ENCODE data around the gene BCOR.

Gene BCOR

DNA sequence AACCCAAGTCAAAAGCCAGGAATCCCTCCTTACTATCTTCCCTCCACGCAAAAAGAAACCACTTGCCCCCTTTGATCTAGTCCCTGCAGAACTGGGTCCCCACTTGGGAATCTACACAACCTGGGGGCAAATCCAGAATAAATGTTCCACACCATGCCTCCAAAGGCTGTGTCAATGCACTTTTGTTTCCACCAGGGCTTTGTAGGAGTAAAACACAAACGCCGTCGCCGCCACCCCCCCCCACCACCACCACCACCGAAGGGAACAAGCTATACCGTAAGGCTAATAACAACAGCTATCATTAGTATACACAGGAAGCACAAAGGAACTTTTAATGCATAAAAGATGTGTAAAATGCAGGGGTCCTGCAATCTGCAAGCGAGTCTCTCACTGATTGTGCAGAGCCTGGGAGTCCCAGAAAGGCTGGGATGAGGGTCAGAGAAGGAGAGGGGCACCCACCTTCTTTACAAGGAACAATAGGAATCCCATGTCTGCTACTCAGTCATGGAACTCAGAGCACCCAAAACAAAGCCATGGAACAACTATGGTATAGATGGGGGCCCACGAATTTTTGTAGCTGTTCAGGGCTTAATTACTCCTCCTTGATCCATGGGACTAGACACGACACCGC, 13.2 kb downstream of the BCOR start:
- no peak for DNase-seq (ENCODE audit: low spot score)

DNA sequence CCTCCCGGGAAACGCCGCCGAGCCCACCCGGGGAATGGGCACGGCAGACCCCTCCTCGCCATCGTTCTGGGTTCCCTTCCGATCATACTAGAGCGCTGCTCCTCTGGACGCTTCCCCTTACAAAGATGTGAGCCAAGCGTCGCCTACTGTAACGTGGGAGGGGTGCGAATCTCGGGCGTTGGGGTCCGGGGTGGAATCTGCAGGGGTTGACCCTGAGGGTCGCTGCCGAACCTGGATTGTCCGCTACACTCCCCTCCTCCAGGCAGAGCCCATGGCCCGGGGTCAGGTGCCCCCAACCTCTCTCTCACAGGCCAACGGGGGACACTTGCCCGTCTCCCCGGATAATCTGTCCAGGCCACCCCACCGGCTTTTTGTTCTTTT, 13.8 kb downstream of the BCOR start:
- DNase-seq (ENCODE audit: low spot score) = no peak

DNA sequence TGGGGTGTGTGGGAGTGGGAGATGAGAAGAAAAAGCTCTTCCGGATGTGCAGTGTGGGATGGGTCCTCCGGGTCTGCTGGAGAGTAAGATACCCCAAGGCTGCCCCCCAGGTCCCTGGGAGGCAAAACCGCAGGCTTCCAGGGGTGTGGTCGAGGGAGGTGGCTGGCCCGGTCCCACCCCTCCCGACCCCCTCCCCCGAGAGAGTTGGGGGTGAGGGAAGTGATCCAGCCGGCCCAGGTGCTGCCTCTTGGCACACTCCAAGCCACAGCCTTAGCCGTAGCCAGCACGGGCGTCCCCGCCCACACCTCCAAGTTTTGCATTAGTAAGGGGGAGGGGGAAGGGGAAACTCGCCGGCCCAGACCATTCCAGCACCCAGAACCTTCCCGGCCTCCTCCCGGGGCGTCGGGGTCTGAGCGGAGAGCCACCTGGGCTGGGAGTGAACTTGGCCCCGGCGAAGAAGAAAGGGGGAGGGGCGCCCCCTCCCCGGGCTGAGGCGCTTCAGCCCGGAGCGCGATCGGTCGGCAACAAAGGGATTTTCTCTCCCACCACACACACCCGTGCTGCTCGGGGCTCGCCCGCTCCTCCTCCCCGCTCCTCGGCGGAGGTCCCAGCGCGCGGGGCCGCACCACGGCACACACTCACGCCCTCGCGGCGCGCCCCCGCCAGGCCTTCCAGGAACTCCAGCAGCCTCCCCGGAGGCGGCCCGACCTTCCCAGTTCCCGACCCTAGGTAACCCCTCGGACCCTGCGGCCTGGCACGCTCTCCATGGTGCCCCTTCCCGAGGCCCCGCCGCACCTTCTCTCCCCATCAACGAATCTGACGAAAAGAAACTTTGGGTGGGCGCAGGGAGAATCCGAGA, 14.4 kb downstream of the BCOR start:
- no peak for DNase-seq (ENCODE audit: low spot score)

DNA sequence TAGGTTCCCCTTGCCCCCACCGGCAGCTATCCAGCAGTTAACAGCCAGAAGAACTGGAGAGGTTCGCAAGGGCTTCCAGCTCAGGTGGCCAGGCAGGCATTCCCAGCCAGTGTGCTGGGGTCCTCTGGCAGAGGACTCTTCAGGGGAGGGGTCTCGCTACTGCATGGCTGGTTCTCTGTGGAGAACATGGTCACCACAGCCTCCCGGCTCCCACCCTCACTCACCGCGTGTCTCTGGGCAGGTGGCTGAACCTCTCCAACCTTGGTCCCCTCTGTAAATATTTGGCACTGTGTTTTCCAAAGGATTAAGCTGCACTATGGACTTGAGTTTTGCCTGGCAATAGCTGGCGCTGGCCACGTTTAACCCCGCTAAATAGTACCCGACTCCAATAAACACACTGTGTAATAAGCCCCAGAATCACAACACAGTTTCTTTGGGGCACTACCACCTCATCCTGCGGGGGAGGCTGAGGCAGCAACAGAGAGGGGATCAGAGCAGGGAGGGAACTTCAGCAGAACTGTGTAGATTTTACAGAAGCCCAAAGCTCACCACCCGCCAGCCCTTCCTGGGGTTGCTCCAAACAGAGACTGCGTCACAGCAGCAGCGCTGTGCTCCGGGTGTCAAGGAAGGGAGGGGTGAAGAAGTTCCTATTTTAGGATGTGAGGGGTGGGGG, 15.2 kb downstream of the BCOR start:
- DNase-seq (ENCODE audit: low spot score) = no peak

DNA sequence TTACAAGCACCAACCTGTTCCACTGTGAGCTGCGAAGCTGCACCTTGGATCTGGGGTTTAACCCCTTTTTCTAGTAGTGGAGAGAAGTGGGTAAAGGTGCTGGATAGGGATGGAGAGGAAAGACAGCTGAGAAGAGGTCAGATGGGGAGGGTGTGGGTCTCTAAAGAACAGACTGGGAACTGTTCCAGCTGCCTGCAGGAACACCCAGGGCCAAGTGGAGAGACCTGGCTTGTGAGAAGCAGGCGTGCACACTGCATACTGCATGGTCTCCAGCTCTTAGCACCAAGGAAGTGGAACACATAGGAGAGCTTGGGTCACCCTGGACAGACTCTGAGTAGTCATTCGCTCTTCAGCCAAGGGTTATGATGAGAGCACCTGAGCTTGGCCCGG, 16.1 kb downstream of the BCOR start:
- DNase-seq (ENCODE audit: low spot score) = no peak

DNA sequence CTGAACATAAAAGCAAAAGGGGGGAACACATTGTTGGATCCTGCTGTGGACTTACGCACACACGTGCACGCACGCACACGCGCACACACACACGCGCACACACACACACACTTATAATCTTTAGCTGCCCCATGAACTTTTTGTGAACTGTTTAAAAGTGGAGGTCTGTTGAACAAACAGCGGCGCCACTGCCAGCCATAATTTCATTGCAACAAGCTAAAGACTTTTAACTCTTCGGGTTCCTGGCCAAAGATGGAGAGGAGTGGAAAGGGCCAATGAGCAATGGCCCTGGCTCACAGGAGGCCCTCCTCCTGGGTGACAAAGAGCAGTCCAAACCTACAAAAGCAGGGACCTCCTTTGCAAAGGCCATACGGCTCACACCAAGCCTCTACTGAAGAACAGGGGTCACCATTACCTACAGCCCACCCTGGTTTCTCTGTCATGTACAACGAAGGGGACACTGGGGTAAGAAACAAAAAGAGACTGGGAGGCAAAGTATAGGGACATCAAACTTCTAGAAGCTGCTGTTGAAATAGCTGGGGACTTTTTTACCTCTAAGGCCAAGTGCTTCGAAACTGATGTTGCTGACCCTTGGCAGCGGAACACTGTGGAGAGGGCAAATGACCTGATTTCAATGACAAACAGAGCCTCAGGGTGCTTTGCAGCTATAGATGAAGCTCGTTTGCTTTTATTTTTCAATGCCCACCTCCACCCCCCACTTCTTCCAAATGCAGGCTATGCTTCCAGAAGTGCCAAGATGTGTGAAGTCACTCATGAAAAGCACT, 16.7 kb downstream of the BCOR start:
- no peak for DNase-seq (ENCODE audit: low spot score)

DNA sequence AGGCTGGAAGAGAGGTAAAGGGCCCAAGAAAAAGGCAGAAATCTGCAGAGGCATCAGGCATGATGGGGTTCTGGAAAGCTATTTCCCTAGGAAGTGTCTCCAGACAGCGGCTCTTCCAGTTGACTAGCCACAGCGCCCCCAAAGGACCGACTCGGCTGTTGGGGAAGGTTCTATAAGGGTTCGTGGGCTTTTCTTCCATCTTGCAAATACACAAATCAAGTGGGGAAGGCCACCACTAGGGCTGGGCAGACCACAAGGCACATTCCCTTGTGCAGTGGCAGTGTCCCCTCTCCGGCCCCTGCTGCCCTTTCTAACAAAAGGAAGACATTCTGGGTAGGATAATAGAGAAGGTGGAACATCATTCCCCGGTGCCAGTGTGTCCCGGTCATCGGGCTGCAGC, 18.2 kb downstream of the BCOR start:
- DNase-seq (ENCODE audit: low spot score) = no peak

DNA sequence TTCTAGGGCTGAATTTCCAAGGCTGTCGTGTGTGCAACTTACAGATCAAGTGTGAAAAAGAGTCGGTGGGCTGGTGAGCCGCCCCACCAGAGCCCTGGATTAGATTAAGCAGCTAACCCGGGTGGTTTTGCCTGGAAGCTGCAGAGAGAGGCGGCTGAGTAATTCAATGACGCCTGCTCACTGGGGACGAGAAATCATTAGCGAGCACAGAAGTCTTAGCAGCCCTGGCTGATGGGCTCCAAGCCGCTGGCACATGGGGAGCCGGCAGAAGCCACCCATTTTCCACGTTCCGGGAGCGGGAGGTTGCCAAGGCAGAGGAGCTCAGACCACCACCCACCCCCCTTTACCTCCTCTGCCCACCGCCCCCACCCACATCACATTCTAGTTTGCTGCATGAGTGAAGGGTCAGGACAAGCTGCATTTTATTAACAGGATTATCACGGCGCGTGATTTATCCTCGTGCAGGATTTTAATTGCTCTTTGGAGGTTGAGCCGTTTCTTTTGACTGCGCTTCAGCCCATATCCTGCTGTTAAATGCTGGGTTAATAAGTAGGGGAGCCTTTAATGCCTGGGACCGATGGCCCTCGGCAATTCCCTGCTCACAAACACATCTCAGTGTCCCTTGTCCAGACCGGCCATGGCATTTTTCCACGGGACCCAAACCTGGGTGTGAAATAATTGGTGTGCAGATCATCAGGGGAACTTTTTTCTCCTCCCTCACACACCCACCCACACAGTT, 19.1 kb downstream of the BCOR start:
- DNase-seq (ENCODE audit: low spot score) = no peak

DNA sequence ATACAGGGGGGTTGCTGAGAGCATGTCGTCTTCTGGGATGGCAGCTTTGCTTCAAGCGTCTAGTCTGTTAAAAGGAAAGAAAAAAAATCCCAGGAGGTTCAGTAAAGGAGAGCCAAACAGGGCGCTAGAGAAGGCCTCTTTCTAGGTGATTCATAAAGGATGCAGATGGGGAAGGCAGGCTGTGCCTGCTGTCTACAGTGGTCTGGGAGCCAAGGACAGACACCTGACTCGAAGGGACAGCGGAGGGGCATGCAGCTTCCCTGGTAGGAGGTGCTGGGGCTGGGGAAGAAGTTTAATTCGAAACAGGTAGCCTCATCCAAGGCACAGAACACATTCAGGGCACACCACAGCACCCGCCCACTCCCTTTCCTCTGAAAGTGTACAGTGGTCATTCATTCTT, 19.9 kb downstream of the BCOR start:
- DNase-seq (ENCODE audit: low spot score) = no peak

DNA sequence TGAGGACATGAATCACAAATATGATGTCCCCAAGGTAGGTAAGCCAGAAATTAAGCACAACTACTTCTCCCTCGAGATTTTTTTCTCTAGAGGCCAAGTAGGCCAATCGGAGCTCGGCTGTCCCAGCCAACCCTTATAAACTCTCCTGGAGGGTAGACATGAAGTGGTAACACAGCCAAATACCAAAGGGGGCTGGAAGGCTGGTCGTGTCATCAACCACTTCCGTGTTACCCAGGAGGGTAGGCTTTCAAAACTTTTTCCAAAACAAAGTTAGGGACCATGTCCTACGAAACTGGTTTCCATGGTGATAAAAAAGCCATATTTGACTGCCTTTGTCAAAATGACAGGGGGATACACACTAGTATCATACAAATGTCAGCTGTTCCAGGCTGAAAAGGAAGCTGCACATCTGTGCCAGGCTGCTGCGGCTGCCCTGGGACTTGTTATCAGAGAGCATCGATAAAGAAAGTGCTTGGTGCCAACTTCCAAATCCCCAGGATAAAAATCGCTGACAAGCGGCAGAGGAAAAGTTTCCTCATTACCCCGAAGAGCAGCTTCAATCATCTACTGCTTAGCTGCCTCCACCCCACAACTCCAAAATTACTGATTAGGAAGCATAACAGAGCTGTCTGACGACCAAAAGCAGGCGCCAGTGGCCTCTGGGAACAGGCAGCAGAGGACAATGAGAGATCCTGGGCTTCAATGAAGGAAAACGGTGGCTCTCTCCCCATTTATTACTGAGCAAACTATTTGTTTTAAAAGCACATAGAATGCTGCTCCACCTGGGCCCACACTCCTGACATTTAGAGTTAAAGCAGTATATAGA, 20.8 kb downstream of the BCOR start:
- DNase-seq (ENCODE audit: low spot score) = no peak

DNA sequence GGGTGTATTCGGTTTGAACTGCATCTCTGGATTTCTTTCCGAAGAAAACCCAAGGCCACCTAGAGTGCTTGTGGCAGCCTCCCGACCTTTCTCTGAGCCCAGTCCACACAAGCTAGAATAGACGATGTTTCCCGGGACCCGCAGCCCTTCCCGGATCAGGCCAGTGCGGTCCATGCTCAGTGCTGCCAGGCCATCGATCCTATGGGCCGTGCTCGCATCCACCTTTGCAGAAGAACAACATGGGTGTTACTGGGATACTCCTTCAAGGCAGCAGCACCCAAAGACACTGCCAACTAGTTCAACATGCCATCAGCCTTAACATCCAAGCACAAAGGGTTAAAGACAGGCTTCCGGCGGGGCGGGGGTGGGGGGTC, 22.8 kb downstream of the BCOR start:
- DNase-seq (ENCODE audit: low spot score) = no peak

DNA sequence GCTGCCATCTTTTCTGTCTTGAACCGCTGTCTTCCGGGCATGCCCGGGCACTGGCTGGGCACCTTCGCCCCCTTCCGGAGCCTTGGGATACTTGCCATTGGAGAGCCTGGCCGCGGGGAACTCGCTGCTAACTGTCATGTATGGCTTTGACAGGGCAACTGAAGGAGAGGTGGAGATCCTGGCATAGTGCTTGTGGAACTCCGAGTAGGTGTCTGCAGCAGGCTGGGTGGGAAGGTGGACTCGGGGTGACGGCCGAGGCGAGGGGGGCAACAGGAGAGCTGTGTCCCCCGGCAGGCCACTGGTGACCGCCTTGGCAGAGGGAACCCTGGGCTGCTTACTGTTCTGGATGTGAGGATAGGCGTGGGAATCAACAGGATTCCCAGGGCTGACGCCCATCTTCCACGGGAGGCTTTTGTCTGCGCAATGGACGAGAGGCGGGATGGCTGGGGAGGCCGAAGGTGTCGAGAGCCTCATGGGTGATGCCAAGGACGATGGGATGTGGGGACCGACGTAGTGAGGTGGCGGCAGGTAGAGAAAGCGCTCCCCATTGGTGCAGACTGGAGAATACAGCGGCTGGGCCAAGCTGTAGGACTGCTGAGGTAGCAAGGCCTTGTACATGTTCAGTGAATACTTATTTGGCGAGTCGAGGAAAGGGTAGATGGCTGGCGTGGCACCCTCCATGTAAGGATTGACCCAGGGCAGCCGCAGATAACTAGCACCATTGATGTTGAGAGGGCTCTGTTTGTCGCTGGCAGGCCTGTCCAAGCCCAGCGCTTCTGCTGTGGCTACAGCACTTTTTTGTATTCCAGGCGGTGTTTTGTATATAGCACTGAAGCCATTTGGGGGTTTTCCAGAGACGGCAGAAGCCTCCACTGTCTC, 23.4 kb downstream of the BCOR start:
- no peak for DNase-seq (ENCODE audit: low spot score)

DNA sequence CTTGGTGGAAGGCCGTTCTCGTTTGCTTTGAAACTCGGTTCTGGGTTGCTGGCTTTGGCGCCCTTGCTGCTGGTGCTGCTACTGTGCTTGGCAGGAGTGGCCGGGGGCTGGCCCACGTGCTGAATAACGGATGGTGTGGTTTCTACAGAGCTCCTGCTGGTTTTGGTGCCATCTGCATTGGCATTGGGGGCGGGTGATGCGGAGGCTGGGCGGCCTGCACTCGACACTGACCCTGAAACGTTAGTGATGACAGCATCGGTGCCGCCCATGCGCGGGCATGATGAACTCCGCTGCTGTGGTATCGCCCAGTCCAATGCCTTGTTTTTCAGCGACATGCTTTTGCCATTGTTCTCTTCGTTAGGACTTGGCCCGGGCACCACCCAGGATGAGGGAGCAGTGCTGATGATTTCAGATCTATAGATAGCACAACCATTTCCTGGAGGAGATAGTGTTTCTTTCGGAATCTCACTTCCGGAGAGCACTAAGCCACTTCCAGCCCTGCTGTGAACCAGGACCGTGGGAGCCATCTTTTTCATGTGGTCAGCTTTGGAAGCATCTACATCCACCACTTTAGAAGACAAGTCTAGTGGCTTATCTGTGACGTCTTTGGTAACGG, 24.2 kb downstream of the BCOR start:
- no peak for DNase-seq (ENCODE audit: low spot score)

DNA sequence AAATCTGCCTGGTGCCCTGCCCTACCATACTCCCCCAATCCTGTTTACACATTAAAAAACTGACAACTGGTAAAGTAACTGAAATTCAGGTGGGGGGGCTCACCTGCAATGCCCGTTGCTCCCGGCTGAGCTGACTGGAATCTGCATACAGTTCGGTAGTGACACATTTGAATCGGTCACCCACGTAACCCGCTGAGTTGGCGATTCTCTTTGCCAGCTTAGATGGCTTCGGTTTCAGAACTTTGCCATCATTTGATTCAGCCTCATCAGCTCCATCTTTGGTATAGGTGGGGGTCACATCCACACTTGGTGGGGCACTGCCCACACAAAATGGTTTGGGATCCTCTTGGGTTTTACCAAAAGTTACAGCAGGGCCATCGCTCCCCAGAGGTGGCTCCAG, 25.5 kb downstream of the BCOR start:
- DNase-seq (ENCODE audit: low spot score) = no peak

DNA sequence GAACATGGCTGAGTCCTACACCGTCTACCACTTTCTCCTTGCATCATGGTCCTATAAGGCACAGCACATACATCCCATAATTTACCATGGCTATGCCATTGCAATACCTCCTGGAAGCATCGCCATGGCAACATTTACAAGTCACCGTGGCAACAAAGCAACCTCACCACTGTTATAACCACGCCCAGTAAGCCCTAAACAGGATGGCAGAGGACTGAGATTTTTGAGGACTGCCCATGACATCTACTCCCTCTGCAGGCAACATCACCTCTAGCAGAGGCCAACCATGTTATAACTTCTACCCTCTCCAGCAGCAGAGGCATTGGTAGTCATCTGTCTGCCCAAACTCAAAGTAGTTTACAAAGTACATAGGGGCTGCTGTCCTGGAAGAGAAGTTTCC, 29.7 kb downstream of the BCOR start:
- DNase-seq (ENCODE audit: low spot score) = peak; percentile 16

DNA sequence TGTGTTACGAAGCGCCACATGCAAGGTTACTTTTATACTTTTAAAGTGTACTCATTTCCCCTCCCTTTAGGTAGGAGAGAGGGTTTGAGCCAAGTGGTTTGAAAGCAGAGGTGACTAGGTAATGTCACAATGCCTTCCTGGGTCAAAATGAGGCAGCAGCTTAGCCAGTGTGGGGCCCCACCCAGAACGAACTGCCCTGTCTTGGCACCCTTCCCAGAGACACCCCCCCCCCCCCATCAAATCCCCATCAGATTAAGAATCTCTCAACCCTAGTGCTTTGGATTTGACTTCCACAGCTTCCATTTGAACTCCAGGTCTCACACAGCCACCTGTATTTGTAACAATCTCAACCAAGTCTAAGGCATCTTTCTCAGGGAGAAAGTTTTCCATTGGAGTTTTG, 31.1 kb downstream of the BCOR start:
- DNase-seq (ENCODE audit: low spot score) = no peak

DNA sequence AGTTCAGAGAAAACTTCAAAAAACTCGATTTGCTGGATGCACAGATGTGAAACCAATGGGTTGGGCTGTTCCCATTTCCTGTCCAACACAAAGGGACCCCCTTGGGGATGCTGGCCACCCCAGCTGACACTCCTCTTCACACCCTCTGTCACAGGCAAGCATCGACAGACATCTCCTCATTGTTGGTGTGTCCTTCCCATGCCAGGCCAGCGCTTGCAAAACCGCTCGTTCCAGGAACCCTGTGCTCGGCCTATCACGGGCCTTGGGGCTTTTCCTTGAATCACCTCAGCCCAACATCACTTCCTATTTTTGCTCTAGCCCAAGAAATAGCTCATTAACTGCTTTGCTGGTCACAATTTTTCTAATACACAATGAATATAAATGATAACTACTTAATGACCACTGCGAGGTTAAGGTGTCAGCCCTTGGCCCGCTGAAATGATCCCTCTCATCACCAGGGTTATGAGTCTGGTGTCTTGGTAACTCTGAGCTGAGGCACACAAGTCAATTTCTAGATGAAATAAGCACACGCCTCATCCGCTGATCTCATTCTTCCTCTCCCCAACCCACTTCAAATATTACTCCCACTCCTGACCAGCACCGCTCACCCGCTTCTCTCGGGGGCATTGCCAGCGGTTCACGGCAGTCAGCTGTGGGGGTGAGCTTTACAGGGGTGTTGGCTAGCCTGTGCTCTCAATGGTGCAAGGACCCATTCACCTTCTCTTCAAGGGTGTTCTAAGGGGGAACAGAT, 32.3 kb downstream of the BCOR start:
- DNase-seq (ENCODE audit: low spot score) = no peak

DNA sequence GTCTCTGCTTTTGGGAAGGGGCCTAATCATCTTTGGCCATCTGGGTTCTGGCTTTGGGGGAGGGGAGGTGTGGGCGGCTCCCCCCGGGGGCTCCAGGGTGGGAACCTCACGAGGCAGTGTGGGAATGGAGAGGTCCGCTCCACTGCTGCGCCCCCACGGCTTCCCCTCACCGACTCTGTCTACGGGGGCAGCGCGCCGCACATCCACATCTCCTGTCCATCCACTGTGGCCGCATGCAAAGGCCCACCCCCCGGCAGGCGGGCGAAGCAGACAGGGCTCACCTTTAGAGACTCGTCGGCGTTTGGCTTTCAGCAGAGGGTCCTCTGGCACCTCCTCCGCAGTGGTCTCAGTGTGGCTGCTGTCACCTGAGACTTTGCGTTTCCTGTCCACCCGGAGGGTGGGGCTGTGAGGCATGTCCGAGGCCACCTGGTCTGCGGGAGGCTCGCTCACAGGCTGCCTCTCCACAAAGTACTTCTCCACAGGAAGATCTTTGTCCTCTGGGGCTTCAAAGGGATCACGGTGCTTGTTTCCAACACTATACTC, 33.6 kb downstream of the BCOR start:
- DNase-seq (ENCODE audit: low spot score) = no peak

Measured in CD4-positive, alpha-beta T cell treated with Interleukin-6 at 100 ng/mL for 8 hours (primary cell).